ENCODE results near the gene FEN1. TPM values are rescaled to one million over a fixed set of nuclear protein-coding genes. Genes with fewer than 3 reads are reported as not detected.

The FEN1 gene
- total and polyA plus RNA-seq, 2 of the 13 experiments (the other 11 are each of a cell fraction or from before 2014, with no cell fraction given): 12.4 to 102 TPM

DNA sequence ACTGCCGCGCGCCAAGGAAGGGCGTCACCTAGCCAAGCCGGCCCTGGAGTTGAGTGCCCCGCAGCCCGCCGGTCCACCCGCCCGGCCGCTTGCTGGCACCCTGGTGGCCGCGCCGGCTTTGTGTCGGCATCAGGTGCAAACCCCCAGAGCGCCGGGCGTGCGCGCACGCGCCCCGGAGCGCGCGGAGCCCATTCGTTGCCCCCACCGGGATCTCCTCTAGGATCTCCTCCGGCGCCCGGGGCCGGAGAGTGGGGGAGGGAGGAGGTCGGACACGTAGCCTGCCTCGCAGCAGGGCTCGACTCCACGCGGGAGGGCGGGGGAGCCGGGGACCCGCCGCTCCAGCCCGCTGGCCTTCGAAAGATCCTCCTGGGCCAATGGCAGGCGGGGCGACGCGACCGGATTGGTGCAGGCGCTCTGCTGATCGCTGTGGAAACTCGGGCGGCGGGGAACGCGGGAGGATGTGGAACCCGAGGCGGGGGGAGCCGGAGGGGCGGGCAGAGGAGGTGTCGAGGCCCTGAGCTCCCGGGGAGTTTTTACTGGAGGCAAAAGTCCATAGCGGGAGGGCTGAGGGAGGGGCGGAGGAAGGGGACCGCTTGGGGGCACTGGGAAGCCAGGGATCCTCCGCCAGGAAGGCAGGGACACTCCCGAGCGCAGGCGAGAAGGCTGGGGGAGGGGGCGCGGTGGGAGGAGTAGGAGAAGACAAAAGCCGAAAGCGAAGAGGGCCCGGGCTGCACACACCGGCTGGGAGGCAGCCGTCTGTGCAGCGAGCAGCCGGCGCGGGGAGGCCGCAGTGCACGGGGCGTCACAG lies 35.1 kb downstream of the FEN1 start, which contains the start of gene FADS2 (continued):
- TF ChIP-seq, protein P1, sequence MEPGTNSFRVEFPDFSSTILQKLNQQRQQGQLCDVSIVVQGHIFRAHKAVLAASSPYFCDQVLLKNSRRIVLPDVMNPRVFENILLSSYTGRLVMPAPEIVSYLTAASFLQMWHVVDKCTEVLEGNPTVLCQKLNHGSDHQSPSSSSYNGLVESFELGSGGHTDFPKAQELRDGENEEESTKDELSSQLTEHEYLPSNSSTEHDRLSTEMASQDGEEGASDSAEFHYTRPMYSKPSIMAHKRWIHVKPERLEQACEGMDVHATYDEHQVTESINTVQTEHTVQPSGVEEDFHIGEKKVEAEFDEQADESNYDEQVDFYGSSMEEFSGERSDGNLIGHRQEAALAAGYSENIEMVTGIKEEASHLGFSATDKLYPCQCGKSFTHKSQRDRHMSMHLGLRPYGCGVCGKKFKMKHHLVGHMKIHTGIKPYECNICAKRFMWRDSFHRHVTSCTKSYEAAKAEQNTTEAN (CRISPR knock-in tag; conservative IDR thresholded peaks at IDR 0.05): no peak
- TF ChIP-seq, protein P2, sequence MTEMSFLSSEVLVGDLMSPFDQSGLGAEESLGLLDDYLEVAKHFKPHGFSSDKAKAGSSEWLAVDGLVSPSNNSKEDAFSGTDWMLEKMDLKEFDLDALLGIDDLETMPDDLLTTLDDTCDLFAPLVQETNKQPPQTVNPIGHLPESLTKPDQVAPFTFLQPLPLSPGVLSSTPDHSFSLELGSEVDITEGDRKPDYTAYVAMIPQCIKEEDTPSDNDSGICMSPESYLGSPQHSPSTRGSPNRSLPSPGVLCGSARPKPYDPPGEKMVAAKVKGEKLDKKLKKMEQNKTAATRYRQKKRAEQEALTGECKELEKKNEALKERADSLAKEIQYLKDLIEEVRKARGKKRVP (CRISPR knock-in tag; IDR thresholded peaks at IDR 0.05): no peak
- TF ChIP-seq, protein P3, sequence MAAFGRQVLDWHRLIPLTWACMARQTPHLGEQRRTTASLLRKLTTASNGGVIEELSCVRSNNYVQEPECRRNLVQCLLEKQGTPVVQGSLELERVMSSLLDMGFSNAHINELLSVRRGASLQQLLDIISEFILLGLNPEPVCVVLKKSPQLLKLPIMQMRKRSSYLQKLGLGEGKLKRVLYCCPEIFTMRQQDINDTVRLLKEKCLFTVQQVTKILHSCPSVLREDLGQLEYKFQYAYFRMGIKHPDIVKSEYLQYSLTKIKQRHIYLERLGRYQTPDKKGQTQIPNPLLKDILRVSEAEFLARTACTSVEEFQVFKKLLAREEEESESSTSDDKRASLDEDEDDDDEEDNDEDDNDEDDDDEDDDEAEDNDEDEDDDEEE (CRISPR knock-in tag; IDR thresholded peaks at IDR 0.05): no peak
- TF ChIP-seq SMAD9 (CRISPR knock-in tag; IDR thresholded peaks at IDR 0.05) (no peak), ATF7 (IDR thresholded peaks at IDR 0.05) (no peak), ATF7 (CRISPR knock-in tag; IDR thresholded peaks at IDR 0.05) (no peak), ADNP (CRISPR knock-in tag; IDR thresholded peaks at IDR 0.05) (no peak), CENPT (CRISPR knock-in tag; IDR thresholded peaks at IDR 0.05; ENCODE audit: low read depth) (no peak), HHEX (CRISPR knock-in tag; IDR thresholded peaks at IDR 0.05) (no peak), RAD51 (IDR thresholded peaks at IDR 0.05; ENCODE audit: borderline replicate concordance) (no peak), ZBTB38 (CRISPR knock-in tag; IDR thresholded peaks at IDR 0.05) (peak; percentile 74; the same call in 1 of the 2 replicates), ZNF709 (CRISPR knock-in tag; IDR thresholded peaks at IDR 0.05) (no peak), ZNF547 (CRISPR knock-in tag; IDR thresholded peaks at IDR 0.05) (no peak; the same call in 1 of the 2 replicates), THAP11 (CRISPR knock-in tag; IDR thresholded peaks at IDR 0.05) (no peak), ZNF331 (CRISPR knock-in tag; IDR thresholded peaks at IDR 0.05) (0 out of 2 replicates have a peak, but pooled peaks have one; percentile 14)
- TF ChIP-seq, protein P4, sequence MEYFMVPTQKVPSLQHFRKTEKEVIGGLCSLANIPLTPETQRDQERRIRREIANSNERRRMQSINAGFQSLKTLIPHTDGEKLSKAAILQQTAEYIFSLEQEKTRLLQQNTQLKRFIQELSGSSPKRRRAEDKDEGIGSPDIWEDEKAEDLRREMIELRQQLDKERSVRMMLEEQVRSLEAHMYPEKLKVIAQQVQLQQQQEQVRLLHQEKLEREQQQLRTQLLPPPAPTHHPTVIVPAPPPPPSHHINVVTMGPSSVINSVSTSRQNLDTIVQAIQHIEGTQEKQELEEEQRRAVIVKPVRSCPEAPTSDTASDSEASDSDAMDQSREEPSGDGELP (IDR thresholded peaks at IDR 0.05; ENCODE audit: borderline replicate concordance, low read depth): no peak
- TF ChIP-seq, protein P5, sequence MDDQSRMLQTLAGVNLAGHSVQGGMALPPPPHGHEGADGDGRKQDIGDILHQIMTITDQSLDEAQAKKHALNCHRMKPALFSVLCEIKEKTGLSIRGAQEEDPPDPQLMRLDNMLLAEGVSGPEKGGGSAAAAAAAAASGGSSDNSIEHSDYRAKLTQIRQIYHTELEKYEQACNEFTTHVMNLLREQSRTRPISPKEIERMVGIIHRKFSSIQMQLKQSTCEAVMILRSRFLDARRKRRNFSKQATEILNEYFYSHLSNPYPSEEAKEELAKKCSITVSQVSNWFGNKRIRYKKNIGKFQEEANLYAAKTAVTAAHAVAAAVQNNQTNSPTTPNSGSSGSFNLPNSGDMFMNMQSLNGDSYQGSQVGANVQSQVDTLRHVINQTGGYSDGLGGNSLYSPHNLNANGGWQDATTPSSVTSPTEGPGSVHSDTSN (CRISPR knock-in tag; IDR thresholded peaks at IDR 0.05; ENCODE audit: borderline replicate concordance): no peak
- TF ChIP-seq, protein P6, sequence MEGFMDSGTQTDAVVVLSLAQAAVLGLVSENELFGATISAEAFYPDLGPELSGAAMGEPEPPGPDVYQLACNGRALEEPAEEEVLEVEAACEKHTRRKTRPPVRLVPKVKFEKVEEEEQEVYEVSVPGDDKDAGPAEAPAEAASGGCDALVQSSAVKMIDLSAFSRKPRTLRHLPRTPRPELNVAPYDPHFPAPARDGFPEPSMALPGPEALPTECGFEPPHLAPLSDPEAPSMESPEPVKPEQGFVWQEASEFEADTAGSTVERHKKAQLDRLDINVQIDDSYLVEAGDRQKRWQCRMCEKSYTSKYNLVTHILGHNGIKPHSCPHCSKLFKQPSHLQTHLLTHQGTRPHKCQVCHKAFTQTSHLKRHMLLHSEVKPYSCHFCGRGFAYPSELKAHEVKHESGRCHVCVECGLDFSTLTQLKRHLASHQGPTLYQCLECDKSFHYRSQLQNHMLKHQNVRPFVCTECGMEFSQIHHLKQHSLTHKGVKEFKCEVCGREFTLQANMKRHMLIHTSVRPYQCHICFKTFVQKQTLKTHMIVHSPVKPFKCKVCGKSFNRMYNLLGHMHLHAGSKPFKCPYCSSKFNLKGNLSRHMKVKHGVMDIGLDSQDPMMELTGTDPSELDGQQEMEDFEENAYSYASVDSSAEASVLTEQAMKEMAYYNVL (CRISPR knock-in tag; IDR thresholded peaks at IDR 0.05; ENCODE audit: borderline replicate concordance): no peak
- TF ChIP-seq, protein P7, sequence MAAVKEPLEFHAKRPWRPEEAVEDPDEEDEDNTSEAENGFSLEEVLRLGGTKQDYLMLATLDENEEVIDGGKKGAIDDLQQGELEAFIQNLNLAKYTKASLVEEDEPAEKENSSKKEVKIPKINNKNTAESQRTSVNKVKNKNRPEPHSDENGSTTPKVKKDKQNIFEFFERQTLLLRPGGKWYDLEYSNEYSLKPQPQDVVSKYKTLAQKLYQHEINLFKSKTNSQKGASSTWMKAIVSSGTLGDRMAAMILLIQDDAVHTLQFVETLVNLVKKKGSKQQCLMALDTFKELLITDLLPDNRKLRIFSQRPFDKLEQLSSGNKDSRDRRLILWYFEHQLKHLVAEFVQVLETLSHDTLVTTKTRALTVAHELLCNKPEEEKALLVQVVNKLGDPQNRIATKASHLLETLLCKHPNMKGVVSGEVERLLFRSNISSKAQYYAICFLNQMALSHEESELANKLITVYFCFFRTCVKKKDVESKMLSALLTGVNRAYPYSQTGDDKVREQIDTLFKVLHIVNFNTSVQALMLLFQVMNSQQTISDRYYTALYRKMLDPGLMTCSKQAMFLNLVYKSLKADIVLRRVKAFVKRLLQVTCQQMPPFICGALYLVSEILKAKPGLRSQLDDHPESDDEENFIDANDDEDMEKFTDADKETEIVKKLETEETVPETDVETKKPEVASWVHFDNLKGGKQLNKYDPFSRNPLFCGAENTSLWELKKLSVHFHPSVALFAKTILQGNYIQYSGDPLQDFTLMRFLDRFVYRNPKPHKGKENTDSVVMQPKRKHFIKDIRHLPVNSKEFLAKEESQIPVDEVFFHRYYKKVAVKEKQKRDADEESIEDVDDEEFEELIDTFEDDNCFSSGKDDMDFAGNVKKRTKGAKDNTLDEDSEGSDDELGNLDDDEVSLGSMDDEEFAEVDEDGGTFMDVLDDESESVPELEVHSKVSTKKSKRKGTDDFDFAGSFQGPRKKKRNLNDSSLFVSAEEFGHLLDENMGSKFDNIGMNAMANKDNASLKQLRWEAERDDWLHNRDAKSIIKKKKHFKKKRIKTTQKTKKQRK (IDR thresholded peaks at IDR 0.05; ENCODE audit: low read length): no peak
